B cell (primary cell): Measurements from ENCODE around the gene CHST1.

Experiments
- EZH2 ChIP-seq: IDR thresholded peaks from 2 replicates; pipeline ENCODE4 v1.6.1; 2012; ENCODE audit warnings: borderline replicate concordance, low read depth, mild to moderate bottlenecking, moderate library complexity, low read length; ENCODE audit not compliant: insufficient read depth, poor library complexity, severe bottlenecking
- TF ChIP-seq, protein P1 (sequence below): fragments of 200-600 bp; IDR thresholded peaks from one replicate; pipeline ENCODE4 v1.8.0; 2022; ENCODE audit warnings: antibody characterized with exemption, mild to moderate bottlenecking

DNA sequence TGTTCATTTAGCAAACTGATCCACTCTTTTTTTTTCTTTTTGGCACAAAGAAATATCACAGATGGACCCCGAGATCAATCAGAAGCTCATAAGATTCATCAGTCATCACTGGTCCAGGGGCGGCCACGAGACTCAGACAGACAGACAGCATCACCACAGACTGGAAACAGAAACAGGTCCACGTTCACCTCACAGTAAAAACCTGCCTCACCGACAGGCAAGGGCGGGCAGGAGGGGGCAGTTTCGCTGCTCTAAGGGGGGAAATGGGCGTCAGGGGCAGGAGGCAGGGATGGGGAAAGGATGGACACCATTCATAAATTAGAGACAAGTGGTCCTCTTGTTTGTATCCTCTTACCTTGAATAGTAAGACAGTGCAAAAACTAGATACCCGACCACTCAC is 16.5 kb downstream of the CHST1 start:
- TF ChIP-seq, protein P1, sequence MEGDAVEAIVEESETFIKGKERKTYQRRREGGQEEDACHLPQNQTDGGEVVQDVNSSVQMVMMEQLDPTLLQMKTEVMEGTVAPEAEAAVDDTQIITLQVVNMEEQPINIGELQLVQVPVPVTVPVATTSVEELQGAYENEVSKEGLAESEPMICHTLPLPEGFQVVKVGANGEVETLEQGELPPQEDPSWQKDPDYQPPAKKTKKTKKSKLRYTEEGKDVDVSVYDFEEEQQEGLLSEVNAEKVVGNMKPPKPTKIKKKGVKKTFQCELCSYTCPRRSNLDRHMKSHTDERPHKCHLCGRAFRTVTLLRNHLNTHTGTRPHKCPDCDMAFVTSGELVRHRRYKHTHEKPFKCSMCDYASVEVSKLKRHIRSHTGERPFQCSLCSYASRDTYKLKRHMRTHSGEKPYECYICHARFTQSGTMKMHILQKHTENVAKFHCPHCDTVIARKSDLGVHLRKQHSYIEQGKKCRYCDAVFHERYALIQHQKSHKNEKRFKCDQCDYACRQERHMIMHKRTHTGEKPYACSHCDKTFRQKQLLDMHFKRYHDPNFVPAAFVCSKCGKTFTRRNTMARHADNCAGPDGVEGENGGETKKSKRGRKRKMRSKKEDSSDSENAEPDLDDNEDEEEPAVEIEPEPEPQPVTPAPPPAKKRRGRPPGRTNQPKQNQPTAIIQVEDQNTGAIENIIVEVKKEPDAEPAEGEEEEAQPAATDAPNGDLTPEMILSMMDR, result no peak
- TF ChIP-seq EZH2, result no peak
